Measurements from ENCODE around the gene CAMTA2. TPM values are rescaled to one million over a fixed set of nuclear protein-coding genes. Genes with fewer than 3 reads are reported as not detected.
A peak's percentile ranks its signal among the peaks of the same experiment; 100 is the strongest.

CAMTA2 gene
- total RNA-seq, 1 donor from 2014 or later = 90.2 TPM

- peaks cover 18% of the 10 kb centered on the region for H3K36me3 Mint-ChIP-seq (ENCODE audit: low read depth)
- peaks cover 67% of the 10 kb centered on the region for H3K4me1 Mint-ChIP-seq (ENCODE audit: low read depth)
- TF ChIP-seq CTCF (IDR thresholded peaks at IDR 0.05) = no peak
These were observed 38.5 kb downstream of the CAMTA2 start for GRCh38 chr17:4948931-4949320.

GRCh38 chr17:4948166-4948930 is 39.1 kb downstream of the CAMTA2 start, which contains the start of gene PFN1:
Gene PFN1 (minus strand): TSS chr17:4948530. CDS start chr17:4948394, 136 bp downstream.
- no peak for TF ChIP-seq CTCF (IDR thresholded peaks at IDR 0.05)
- Mint-ChIP-seq H3K27me3 (ENCODE audit: low read depth) (no peaks in the 10 kb centered on the region), H3K9me3 (ENCODE audit: low read depth) (no peaks in the 10 kb centered on the region), H3K36me3 (ENCODE audit: low read depth) (peaks cover 18% of the 10 kb centered on the region), H3K4me1 (ENCODE audit: low read depth) (peaks cover 63% of the 10 kb centered on the region), H3K4me3 (ENCODE audit: unreplicated experiment) (peak within 1 kb of the TSS; percentile 96), H3K27ac (ENCODE audit: unreplicated experiment) (peak within 1 kb of the TSS; percentile 99)
- no peak for DNase-seq (ENCODE audit: low spot score)

More at GRCh38 chr17:4948931-4949320, 38.5 kb downstream of the CAMTA2 start:
- Mint-ChIP-seq H3K9me3 (ENCODE audit: low read depth) (no peaks in the 10 kb centered on the region), H3K27ac (ENCODE audit: unreplicated experiment) (peak overlapping the region; percentile 99), H3K4me3 (ENCODE audit: unreplicated experiment) (peak overlapping the region; percentile 96), H3K27me3 (ENCODE audit: low read depth) (no peaks in the 10 kb centered on the region)
- DNase-seq (ENCODE audit: low spot score) = peak; percentile 95

- TF ChIP-seq CTCF (IDR thresholded peaks at IDR 0.05) = no peak
- Mint-ChIP-seq H3K36me3 (ENCODE audit: low read depth) (peaks cover 23% of the 10 kb centered on the region), H3K4me1 (ENCODE audit: low read depth) (peaks cover 62% of the 10 kb centered on the region), H3K27me3 (ENCODE audit: low read depth) (no peaks in the 10 kb centered on the region), H3K4me3 (ENCODE audit: unreplicated experiment) (peak overlapping the region; percentile 96), H3K9me3 (ENCODE audit: low read depth) (no peaks in the 10 kb centered on the region), H3K27ac (ENCODE audit: unreplicated experiment) (peak overlapping the region; percentile 92)
- no peak for DNase-seq (ENCODE audit: low spot score)
These were observed 39.9 kb downstream of the CAMTA2 start for GRCh38 chr17:4947411-4948165.

- Mint-ChIP-seq H3K9me3 (ENCODE audit: low read depth) (no peaks in the 10 kb centered on the region), H3K4me1 (ENCODE audit: low read depth) (peaks cover 68% of the 10 kb centered on the region), H3K27ac (ENCODE audit: unreplicated experiment) (peak overlapping the region; percentile 94), H3K36me3 (ENCODE audit: low read depth) (peaks cover 23% of the 10 kb centered on the region), H3K27me3 (ENCODE audit: low read depth) (no peaks in the 10 kb centered on the region), H3K4me3 (ENCODE audit: unreplicated experiment) (peak overlapping the region; percentile 96)
- TF ChIP-seq CTCF (IDR thresholded peaks at IDR 0.05) = no peak
- DNase-seq (ENCODE audit: low spot score) = no peak
These were observed 40.5 kb downstream of the CAMTA2 start for GRCh38 chr17:4947010-4947410.

GRCh38 chr17:4946312-4946976 is 41.0 kb downstream of the CAMTA2 start:
- H3K9me3 Mint-ChIP-seq (ENCODE audit: low read depth) = no peaks in the 10 kb centered on the region
- H3K27me3 Mint-ChIP-seq (ENCODE audit: low read depth) = no peaks in the 10 kb centered on the region
- peaks cover 68% of the 10 kb centered on the region for H3K4me1 Mint-ChIP-seq (ENCODE audit: low read depth)
- TF ChIP-seq CTCF (IDR thresholded peaks at IDR 0.05) = no peak
- H3K27ac Mint-ChIP-seq (ENCODE audit: unreplicated experiment) = peak overlapping the region; percentile 94
- DNase-seq (ENCODE audit: low spot score) = no peak
- H3K4me3 Mint-ChIP-seq (ENCODE audit: unreplicated experiment) = peak overlapping the region; percentile 96
- H3K36me3 Mint-ChIP-seq (ENCODE audit: low read depth) = peaks cover 25% of the 10 kb centered on the region

Data from chondrocyte (in vitro differentiated cells).